ENCODE results near the gene PRLH. TPM values are rescaled to one million over a fixed set of nuclear protein-coding genes. Genes with fewer than 3 reads are reported as not detected.

Gene PRLH
- total RNA-seq, 1 donor = not detected

DNA sequence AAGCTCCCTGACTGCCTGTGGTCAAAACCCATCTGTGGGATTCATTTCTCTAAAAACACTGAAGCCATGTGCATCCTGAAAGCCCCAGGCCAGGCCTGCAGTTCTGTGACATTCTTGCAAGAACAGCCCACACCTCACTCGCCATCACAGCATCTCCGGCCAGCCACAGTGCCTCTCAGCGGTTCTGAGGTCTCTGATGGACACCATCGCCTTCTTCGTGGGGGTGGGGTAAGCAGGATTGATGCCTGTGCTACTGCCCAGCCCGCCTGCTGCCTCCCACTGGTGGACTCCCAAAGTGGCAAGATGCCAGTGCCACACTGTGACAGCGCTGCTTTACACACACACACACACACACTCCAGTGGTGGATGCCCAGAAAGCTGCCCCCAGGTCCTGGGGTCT, 5.2 kb upstream of the PRLH start:
- H3K4me3 ChIP-seq (ENCODE audit: low read depth, low read length) = no peak overlapping the region
- TF ChIP-seq, protein P1, sequence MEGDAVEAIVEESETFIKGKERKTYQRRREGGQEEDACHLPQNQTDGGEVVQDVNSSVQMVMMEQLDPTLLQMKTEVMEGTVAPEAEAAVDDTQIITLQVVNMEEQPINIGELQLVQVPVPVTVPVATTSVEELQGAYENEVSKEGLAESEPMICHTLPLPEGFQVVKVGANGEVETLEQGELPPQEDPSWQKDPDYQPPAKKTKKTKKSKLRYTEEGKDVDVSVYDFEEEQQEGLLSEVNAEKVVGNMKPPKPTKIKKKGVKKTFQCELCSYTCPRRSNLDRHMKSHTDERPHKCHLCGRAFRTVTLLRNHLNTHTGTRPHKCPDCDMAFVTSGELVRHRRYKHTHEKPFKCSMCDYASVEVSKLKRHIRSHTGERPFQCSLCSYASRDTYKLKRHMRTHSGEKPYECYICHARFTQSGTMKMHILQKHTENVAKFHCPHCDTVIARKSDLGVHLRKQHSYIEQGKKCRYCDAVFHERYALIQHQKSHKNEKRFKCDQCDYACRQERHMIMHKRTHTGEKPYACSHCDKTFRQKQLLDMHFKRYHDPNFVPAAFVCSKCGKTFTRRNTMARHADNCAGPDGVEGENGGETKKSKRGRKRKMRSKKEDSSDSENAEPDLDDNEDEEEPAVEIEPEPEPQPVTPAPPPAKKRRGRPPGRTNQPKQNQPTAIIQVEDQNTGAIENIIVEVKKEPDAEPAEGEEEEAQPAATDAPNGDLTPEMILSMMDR (IDR thresholded peaks at IDR 0.05; ENCODE audit: insufficient read depth, low read depth, low read length) = no peak
- no peak for DNase-seq (ENCODE audit: low read depth)

DNA sequence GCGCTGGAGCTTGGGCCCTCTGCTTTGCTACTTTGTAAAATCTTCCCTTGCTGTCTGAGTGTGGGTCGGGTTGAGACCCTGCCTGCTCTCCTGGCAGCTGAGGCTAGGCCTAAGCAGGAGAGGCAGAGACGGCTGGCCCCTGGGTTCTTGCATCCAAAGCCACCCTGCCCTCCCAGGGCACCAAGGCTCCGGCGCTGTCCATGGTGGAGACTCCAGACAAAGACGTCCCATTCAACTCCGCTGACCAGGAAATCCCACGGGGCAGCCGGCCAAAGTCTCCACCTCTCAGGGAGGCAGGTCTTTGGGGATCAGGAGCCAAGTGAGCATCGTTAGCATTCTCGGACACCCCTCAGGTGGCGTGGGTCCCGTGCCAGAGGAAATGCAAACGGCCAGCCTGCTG, 2.6 kb upstream of the PRLH start:
- DNase-seq (ENCODE audit: low read depth) = peak; percentile 36

DNA sequence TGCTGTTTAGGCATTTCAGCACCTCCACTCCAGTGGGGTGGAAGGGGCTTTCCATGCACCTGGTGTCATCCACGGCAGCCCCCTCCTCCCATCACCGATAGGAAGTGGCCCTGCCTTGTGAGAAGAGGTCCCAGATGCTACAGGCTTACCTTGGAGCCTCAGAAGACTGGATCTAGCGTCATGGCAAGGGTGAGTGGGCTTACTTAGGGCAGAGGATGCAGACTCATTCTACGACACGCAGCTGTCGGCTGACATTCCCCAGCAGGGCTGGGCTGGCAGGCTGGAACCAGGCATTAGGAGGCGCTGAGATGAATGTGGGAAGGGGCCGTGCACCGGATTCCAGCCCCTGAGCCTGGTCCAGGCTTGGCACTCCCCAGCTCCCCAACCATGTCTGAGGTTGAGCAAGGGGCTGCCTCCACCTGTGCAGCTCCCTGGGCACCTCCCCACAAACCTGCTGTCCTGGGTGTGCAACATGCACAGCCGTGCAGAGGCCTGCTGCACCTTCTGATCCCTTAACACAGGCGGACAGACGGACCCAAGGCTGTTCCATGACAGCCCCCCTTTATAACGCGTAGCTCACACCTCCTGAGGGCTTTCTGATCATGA, 1.7 kb upstream of the PRLH start:
- no peak overlapping the region for H3K4me3 ChIP-seq (ENCODE audit: low read depth, low read length)
- no peak for DNase-seq (ENCODE audit: low read depth)
- TF ChIP-seq, protein P1 (IDR thresholded peaks at IDR 0.05; ENCODE audit: insufficient read depth, low read depth, low read length) = no peak

More for the DNA sequence above, 2.6 kb upstream of the PRLH start:
- H3K4me3 ChIP-seq (ENCODE audit: low read depth, low read length) = no peak overlapping the region
- TF ChIP-seq, protein P1 (IDR thresholded peaks at IDR 0.05; ENCODE audit: insufficient read depth, low read depth, low read length) = no peak

DNA sequence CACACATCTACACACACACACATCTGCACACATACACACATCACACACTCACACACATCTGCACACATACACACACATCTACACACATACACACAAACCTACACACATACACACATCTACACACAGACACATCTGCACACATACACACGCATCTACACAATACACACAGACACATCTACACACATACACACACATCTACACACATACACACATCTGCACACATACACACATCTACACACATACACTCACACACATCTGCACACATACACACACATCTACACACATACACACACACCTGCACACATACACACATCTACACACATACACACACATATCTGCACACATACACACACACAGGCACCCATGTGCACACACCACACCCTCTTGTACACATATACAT, 400 bp upstream of the PRLH start:
- DNase-seq (ENCODE audit: low read depth) = no peak
- no peak overlapping the region for H3K4me3 ChIP-seq (ENCODE audit: low read depth, low read length)
- TF ChIP-seq, protein P1 (IDR thresholded peaks at IDR 0.05; ENCODE audit: insufficient read depth, low read depth, low read length) = no peak

DNA sequence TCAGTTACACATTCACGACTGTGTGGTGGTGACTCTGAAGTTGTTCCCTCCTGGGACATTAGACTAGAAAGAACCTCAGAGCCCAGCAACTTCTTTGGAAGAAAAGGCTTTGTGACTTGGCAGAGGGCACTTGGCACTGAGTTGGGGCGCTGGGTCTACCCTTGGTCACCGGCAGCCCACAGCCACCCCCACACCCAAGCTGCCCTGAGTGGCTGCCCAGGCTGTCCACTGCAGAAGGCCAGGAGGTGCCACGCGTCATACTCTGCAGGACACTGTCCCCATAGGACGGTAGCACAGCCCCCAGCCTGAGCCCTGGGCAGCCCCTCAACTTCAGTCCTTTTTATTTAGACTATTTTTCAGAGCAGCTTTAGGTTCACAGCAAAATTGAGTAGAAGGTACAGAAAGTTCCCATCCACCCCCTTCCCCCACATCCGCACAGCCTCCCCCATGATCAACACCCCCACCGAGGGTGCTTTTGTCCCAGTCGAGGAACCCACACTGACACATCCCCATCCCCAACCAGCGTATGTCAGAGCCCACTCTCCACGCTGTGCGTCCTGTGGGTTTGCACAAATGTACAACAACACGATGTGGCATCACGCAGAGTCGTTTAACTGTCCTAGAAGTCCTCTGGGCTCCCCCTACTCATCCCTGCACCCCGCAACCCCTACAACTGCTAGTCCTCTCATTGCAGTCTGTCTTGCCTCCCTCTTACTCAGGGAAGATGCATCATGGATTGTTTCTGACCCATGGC, 1.1 kb downstream of the PRLH start:
- no peak for DNase-seq (ENCODE audit: low read depth)
- H3K4me3 ChIP-seq (ENCODE audit: low read depth, low read length) = no peak overlapping the region
- TF ChIP-seq, protein P1 (IDR thresholded peaks at IDR 0.05; ENCODE audit: insufficient read depth, low read depth, low read length) = no peak

DNA sequence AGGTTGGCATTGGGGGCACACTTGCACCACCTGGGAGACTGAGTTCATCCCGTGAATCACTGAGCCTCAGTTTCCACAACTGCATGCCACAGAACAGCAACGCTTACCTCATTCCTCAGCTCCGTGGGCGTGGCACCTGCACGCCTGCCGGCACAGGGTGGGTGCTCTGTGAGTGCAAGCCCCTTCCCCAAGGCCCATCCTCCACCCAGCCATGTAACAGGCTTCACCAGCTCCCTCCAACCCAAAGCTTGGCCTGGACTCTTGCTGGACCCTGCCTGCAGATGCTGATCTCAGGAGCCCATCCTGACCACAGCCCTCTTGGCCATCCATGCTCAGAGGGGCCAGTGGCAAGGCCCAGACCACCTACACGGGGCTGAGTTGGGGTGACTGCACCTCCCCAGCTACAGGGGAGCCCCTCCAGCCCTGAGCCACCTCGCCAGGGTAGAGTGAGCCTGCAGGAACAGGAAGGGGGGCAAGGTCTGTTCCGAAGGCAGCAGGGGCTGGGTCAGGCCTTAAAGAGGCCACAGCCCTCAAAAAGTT, 1.8 kb downstream of the PRLH start:
- DNase-seq (ENCODE audit: low read depth) = no peak
- TF ChIP-seq, protein P1 (IDR thresholded peaks at IDR 0.05; ENCODE audit: insufficient read depth, low read depth, low read length) = no peak
- no peak overlapping the region for H3K4me3 ChIP-seq (ENCODE audit: low read depth, low read length)
